PC-9 (cell line): ENCODE results near the gene CIITA.

Experiments used
- CTCF ChIP-seq: fragments of 200-600 bp; sonication (generic); conservative IDR thresholded peaks from 2 replicates; pipeline ENCODE4 v1.6.1; 2017; ENCODE audit warnings: mixed run types, antibody characterized with exemption, mild to moderate bottlenecking, moderate library complexity
- EZH2 ChIP-seq: fragments of 200-600 bp; sonication (generic); IDR thresholded peaks from 2 replicates; pipeline ENCODE4 v1.8.0; 2017; ENCODE audit warnings: antibody characterized with exemption, low read depth

GRCh38 chr16:10984509-10984908 is 107.5 kb downstream of the CIITA start:
- TF ChIP-seq CTCF: no peak
- no peak for TF ChIP-seq EZH2
